Fibroblast of lung (primary cell): ENCODE data around the gene KIAA0753. TPM values are rescaled to one million over a fixed set of nuclear protein-coding genes. Genes with fewer than 3 reads are reported as not detected.

ENCODE experiments used
- DNase-seq, 2 donors: peaks; one replicate each; pipeline versions ENCODE4 v3.0.0 to v3.0.0-alpha.2; 2010; ENCODE audit warnings: low read depth in 2 of 2
- H2AFZ ChIP-seq: 2 replicates; pipeline ENCODE4 v1.5.1; 2012; ENCODE audit warnings: low read length, control low read depth, inconsistent platforms
- H3K27ac ChIP-seq: 2 replicates; pipeline ENCODE4 v1.5.1; 2011; ENCODE audit warnings: low read length, control low read depth; ENCODE audit not compliant: insufficient read depth
- H3K27me3 ChIP-seq: 2 replicates; pipeline ENCODE4 v1.5.1; 2011; ENCODE audit warnings: mild to moderate bottlenecking, low read length; ENCODE audit not compliant: control insufficient read depth, insufficient read depth
- H3K36me3 ChIP-seq: 2 replicates; pipeline ENCODE4 v1.5.1; 2011; ENCODE audit warnings: low read length; ENCODE audit not compliant: control insufficient read depth, insufficient read depth
- H3K4me1 ChIP-seq: 2 replicates; pipeline ENCODE4 v1.5.1; 2011; ENCODE audit warnings: low read length; ENCODE audit not compliant: control insufficient read depth, insufficient read depth; ENCODE audit errors: extremely low read depth
- H3K4me2 ChIP-seq: 2 replicates; pipeline ENCODE4 v1.5.1; 2011; ENCODE audit warnings: low read length, control low read depth; ENCODE audit not compliant: insufficient read depth; ENCODE audit errors: extremely low read depth
- H3K4me3 ChIP-seq, 4 experiments: fragments of 200-600 bp in 1 of 4; sonication (generic) in 1 of 4; replicated peaks in 1 of 4; 2 replicates each; pipeline ENCODE4 v1.5.1; 2011 to 2016; ENCODE audit warnings: low read length in 4 of 4, low read depth in 3 of 4, mild to moderate bottlenecking in 3 of 4, control low read depth in 2 of 4, inconsistent platforms in 1 of 4, mixed read lengths in 1 of 4; ENCODE audit not compliant: insufficient read depth in 1 of 4; ENCODE audit errors: control extremely low read depth in 1 of 4
- H3K79me2 ChIP-seq: 2 replicates; pipeline ENCODE4 v1.5.1; 2012; ENCODE audit warnings: mild to moderate bottlenecking, low read length, inconsistent platforms; ENCODE audit not compliant: control insufficient read depth, insufficient read depth
- H3K9ac ChIP-seq: 2 replicates; pipeline ENCODE4 v1.5.1; 2011; ENCODE audit warnings: mild to moderate bottlenecking, low read length, control low read depth; ENCODE audit not compliant: insufficient read depth
- H3K9me3 ChIP-seq: 2 replicates; pipeline ENCODE4 v1.5.1; 2012; ENCODE audit warnings: low read depth, low read length; ENCODE audit not compliant: control insufficient read depth, insufficient read depth
- H4K20me1 ChIP-seq: 2 replicates; pipeline ENCODE4 v1.5.1; 2011; ENCODE audit warnings: low read length; ENCODE audit not compliant: control insufficient read depth, insufficient read depth; ENCODE audit errors: extremely low read depth
- CTCF ChIP-seq, 2 donors: IDR thresholded peaks in 1 of 2; conservative IDR thresholded peaks in 1 of 2; 1 replicate in 1 of 2; 2 replicates in 1 of 2; pipeline ENCODE4 v1.5.1; 2011 to 2012; ENCODE audit warnings: low read length in 2 of 2, control low read depth in 1 of 2, inconsistent platforms in 1 of 2, low read depth in 1 of 2, mild to moderate bottlenecking in 1 of 2
- EZH2 ChIP-seq: IDR thresholded peaks from 2 replicates; pipeline ENCODE4 v1.5.1; 2012; ENCODE audit warnings: low read length, control low read depth, mild to moderate bottlenecking; ENCODE audit errors: missing control alignments
- polyA plus RNA-seq, 2 donors: library from polyadenylated mRNA; depleted of rRNA in 1 of 2; stranded (reverse) in 1 of 2; unstranded in 1 of 2; fragments of >200 nt; gene quantifications; 2 replicates each; pipeline ENCODE4 v1.2.1, GENCODE V29; 2011 to 2012; ENCODE audit warnings: missing spikeins in 1 of 2
- total RNA-seq: library from RNA; depleted of rRNA; stranded (reverse); fragments of >200 nt; gene quantifications from 2 replicates; pipeline ENCODE4 v1.2.1, GENCODE V29; 2014

KIAA0753 gene
- total and polyA plus RNA-seq, 2 donors (not counting 1 experiment from before 2014, with no cell fraction given) = 5.8 to 12.9 TPM

- no peaks in the 10 kb centered on the region for H4K20me1 ChIP-seq
- peaks cover 8% of the 10 kb centered on the region for H3K36me3 ChIP-seq
- TF ChIP-seq CTCF (conservative IDR thresholded peaks at IDR 0.05 in 1 of 2, IDR thresholded peaks at IDR 0.05 in 1 of 2; ENCODE audit: low read depth in 1 of 2, low read length in 2 of 2) (peak in 1 of 2 donors; percentile 14), EZH2 (no peak)
- H3K79me2 ChIP-seq = peaks cover 36% of the 10 kb centered on the region
- no peak overlapping the region for H3K4me3 ChIP-seq
- no peak overlapping the region for H3K27ac ChIP-seq
- no peaks in the 10 kb centered on the region for H3K27me3 ChIP-seq
- H3K4me1 ChIP-seq = peaks cover 4% of the 10 kb centered on the region
- H2AFZ ChIP-seq = no peak overlapping the region
- no peak overlapping the region for H3K9ac ChIP-seq
- H3K9me3 ChIP-seq = no peaks in the 10 kb centered on the region
- DNase-seq = no peak
- H3K4me2 ChIP-seq = no peak overlapping the region
Observed at GRCh38 chr17:6648181-6648580, 7.7 kb upstream of the KIAA0753 start.

GRCh38 chr17:6643451-6644125, 3.1 kb upstream of the KIAA0753 start:
- Histone ChIP-seq H2AFZ (no peak overlapping the region), H3K27ac (no peak overlapping the region), H3K9ac (no peak overlapping the region), H3K79me2 (peaks cover 41% of the 10 kb centered on the region), H3K9me3 (no peaks in the 10 kb centered on the region), H3K27me3 (no peaks in the 10 kb centered on the region), H3K36me3 (peaks cover 8% of the 10 kb centered on the region), H3K4me3 (no peak overlapping the region), H3K4me1 (peaks cover 9% of the 10 kb centered on the region), H4K20me1 (no peaks in the 10 kb centered on the region), H3K4me2 (no peak overlapping the region)
- TF ChIP-seq EZH2 (no peak), CTCF (conservative IDR thresholded peaks at IDR 0.05 in 1 of 2, IDR thresholded peaks at IDR 0.05 in 1 of 2; ENCODE audit: low read depth in 1 of 2, low read length in 2 of 2) (no peak)
- DNase-seq = peak in 1 of 2 donors; percentile 71

GRCh38 chr17:6642592-6642991, 2.1 kb upstream of the KIAA0753 start:
- Histone ChIP-seq H3K4me1 (peaks cover 9% of the 10 kb centered on the region), H3K79me2 (peaks cover 47% of the 10 kb centered on the region), H3K27ac (peak overlapping the region; percentile 10), H3K36me3 (peaks cover 8% of the 10 kb centered on the region), H3K27me3 (no peaks in the 10 kb centered on the region), H4K20me1 (no peaks in the 10 kb centered on the region), H2AFZ (no peak overlapping the region), H3K9ac (no peak overlapping the region), H3K4me2 (peak overlapping the region; percentile 80), H3K4me3 (peak overlapping the region in 2 of 4 experiments; percentile 96 to 97), H3K9me3 (no peaks in the 10 kb centered on the region)
- TF ChIP-seq CTCF (conservative IDR thresholded peaks at IDR 0.05 in 1 of 2, IDR thresholded peaks at IDR 0.05 in 1 of 2; ENCODE audit: low read depth in 1 of 2, low read length in 2 of 2) (no peak), EZH2 (no peak)
- no peak for DNase-seq
